Germinal center (tissue), 1 donor: ENCODE measurements around the gene WSB1.
"Not testable (repeated sequence)": the region's sequence is repeated elsewhere in the genome, so short reads cannot be mapped to it uniquely, and the experiment has no call there.

Source experiments
- DNase-seq: peaks from one replicate; pipeline ENCODE4 v3.0.0; 2012; ENCODE audit warnings: mixed read lengths, low spot score

The WSB1 gene

GRCh38 chr17:27293898-27294688, at the start of gene WSB1:
TSS of gene WSB1 (plus strand) at chr17:27294114. CDS start at chr17:27294396, 282 bp downstream.
- DNase-seq, result peak; percentile 96

DNA sequence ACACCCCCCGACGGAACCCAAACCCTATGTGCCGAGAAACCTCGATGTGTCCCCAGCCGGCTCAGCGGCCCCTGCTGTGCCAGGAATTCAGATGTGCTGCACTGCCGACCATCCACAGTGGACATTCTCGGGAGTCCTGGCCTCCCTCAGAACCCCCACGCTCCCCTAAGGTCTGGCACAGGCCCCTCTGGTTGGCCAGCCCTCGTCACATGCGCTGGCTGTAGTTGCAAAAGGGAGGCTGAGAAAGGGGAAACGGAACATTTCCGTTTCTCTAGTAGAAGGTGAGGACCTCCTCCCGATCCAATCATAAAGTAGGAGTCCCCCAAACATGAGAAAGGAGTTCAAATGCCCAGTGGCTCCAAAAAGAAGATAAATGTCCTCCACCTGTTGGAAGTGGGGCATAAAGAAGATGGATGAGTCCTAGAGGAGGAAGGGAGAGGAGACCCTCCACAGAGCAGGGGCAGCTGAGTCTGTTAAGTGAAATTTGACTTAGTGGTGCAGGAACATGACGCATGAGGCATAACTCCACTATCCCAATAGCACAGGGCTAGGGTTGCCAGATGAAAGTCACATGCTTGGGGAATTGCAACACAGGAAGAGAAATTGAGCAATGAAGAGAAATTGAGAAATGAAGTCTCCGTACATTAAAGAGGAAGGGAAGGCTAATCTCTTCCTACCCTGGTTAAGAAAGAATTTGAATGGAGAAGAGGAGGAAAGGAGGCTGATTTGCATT, 49.3 kb upstream of the WSB1 start:
- no peak for DNase-seq

DNA sequence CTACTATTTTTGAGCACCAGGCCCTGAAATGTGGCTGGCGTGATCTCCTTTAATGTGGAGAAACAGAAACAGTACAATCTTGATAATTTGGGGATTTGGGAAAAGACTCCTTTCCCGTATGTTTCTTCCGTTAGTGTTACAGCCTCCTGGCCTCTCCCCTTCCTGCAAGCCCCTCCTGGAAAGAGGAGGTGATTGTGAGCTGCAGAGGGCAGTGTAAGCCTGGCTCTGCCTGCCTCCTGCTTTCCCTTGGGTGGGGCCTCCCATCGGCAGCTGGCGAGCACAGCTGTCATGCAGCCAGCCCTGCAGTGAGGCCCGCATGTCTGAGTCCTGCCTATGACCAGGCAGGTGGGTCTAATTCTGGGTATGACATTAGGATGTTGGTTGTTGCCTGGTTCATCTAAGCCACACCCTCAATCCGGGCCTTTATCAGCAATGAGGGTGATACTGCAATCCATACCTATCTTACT, 48.7 kb upstream of the WSB1 start:
- DNase-seq, result peak; percentile 75

- no peak for DNase-seq
These were observed 47.4 kb upstream of the WSB1 start for GRCh38 chr17:27246537-27246936.

DNA sequence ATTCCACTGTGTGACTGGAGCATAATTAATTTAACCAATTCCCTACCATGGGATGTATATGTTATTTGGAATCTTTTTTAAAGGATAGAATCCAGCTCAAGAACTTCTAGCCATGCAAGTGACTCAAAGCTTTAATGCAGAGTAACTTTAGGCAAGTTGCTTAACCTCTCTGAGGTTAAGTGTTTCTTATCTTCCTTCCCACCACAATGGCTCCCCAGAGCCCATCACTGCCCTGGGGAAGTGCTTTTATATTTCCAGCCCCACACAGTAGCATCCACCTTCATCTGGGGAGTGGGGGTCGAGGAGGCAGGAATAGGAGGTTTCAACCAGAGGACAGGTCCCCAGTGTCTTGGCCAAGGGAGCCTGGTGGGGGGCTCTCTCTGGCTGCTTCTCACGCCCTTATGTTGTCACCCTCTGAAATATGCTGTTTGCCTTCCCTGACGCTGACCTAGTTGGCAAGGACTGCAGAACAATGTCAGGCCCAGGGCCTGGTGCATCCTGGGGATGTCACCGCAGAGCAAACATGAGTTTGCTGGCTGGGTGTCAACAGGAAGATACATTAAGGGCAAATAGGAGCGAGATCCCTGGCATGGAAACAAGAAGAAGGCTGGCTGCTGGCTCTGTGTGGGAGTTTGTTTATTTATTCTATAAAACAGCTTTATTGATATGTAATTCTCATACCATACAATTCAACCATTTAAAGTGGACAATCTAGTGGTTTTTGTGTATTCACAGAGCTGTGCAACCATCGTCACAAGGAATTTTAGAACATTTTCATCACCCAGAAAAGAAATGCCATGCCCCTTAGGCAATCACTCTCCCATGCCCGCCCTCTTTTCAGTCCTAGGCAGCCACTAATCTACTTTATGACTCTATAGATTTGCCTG, 46.6 kb upstream of the WSB1 start:
- DNase-seq, result no peak

- DNase-seq, result no peak
These were observed 46.0 kb upstream of the WSB1 start for GRCh38 chr17:27247958-27248342.

DNA sequence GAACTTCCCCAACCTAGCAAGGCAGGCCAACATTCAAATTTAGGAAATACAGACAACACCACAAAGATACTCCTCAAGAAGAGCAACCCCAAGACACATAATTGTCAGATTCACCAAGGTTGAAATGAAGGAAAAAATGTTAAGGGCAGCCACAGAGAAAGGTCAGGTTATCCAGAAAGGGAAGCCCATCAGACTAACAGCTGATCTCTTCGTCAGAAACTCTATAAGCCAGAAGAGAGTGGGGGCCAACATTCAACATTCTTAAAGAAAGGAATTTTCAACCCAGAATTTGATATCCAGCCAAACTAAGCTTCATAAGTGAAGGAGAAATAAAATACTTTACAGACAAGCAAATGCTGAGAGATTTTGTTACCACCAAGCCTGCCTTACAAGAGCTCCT, 43.1 kb upstream of the WSB1 start:
- not testable (repeated sequence) for DNase-seq

- DNase-seq, result not testable (repeated sequence)
These were observed 39.1 kb upstream of the WSB1 start for GRCh38 chr17:27254802-27255201.

DNA sequence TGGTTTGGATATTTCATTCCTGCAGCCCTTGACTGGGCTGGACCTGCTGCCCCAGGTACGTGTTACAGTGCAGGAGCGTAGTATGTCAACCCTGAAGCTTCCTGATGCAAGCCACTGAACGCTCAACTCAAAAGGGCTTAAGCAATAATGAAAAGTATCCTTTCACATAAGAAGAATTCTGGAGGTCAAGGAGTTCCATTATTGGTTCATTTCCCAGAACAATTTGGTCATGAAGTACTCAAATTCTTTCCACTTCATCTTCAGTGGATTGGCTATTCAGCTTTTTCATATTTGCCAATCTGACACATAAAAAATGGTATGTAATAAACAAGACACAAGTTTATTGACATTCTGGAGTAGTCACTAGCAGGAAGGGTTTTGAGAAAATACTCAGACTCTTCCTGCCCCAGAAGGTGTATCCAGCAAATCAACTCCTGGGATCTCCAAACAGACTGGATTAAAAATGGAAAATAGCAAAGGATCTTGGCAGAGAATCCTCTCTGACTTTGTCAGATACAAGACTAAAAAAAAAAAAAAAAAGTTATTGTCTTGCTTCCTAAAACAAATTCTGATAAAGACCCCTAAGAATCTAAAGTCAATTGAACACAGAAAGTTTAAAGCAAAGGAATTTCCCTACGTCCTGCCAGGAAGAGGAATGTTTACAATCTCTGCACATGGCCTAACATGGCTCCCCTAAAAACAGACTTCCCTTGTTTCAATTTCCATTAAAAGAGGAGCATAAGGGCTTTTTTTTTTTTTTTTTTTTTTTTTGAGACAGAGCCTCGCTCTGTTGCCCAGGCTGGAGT, 37.5 kb upstream of the WSB1 start:
- DNase-seq, result no peak

DNA sequence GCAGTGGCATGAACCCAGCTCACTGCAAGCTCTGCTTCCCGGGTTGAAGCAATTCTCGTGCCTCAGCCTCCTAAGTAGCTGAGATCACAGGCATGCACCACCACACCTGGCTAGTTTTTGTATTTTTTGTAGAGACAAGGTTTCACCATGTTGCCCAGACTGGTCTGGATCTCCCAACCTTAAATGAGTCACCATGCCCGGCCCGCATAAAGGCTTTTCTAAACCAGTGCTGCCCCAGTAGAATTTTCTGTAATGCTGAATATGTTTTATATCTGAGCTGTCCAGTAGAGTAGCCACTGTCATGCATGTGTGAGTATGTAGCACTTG, 36.9 kb upstream of the WSB1 start:
- no peak for DNase-seq

GRCh38 chr17:27259356-27259755, 34.6 kb upstream of the WSB1 start:
- DNase-seq, result no peak

GRCh38 chr17:27263386-27263785, 30.5 kb upstream of the WSB1 start:
- DNase-seq, result no peak

GRCh38 chr17:27264068-27264812, 29.7 kb upstream of the WSB1 start:
- no peak for DNase-seq

DNA sequence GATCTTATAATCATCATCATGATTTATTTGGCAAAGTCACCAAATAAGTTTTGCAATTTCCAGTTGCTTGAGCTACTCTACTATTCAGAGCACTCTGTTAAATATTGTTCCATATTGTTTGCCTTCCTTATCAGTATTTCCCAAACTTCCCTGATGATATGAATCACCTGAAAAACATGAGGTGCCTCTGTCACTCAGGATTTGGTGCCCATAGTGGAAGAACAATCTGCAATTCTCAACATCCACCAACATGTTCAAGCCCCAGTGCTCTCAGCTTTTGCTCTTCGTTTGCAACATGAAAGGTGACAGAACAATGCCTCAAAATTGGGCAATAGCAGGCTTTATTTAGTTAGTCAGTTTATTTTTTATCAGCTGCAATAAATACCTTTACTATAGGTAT, 28.6 kb upstream of the WSB1 start:
- DNase-seq, result no peak

GRCh38 chr17:27266228-27266627, 27.7 kb upstream of the WSB1 start:
- no peak for DNase-seq

- no peak for DNase-seq
These were observed 25.4 kb upstream of the WSB1 start for GRCh38 chr17:27268394-27269085.

GRCh38 chr17:27269201-27269600, 24.7 kb upstream of the WSB1 start:
- no peak for DNase-seq

GRCh38 chr17:27269974-27270373, 23.9 kb upstream of the WSB1 start:
- no peak for DNase-seq

DNA sequence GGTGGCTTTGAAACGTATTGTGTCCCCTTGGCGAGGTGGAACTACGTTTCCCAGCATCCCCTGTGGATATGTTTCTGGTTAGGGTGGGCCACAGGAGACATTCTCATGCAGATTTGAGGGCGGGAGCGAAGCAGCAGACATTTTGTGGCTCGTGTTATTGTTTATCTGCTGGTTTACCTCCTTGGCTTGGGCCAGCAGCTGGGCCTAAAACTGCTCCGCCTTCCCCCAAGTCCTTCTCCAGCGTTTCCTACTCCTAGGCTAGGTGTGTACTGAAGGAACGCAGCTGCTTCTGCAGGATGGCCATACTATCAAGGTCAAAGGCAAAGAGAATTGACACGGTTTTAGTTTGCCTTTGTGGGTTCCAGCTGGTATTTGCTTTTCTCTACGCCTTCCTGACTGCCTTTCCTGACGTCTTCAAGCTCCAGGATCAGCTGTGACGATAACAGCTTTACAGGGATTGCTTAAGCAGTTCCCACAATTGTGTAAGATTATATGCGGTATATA, 17.2 kb upstream of the WSB1 start:
- no peak for DNase-seq

DNA sequence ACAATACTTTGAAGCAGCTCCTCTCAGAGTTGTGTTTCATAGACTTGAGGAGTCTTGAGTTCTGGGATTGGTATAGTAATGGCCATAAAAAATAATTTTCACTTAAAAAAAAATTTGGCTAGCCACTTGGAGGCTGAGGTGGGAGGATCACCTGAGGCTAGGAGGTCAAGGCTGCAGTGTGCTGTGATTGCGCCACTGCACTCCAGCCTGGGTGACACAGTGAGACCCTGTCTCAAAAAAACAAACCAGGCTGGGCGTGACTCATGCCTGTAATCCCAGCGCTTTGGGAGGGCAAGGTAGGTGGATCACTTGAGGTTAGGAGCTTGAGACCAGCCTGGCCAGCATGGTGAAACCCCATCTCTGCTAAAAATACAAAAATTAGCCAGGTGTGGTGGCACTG, 14.8 kb upstream of the WSB1 start:
- DNase-seq, result not testable (repeated sequence)
